Neural crest cell (in vitro differentiated cells): Measurements from ENCODE around the gene SRGAP3. TPM values are rescaled to one million over a fixed set of nuclear protein-coding genes. Genes with fewer than 3 reads are reported as not detected.

Experiments used
- DNase-seq: peaks from one replicate; pipeline ENCODE4 v3.0.0; 2021; ENCODE audit warnings: low read depth, mixed read lengths, low spot score
- H3K27ac Mint-ChIP-seq: one replicate; pipeline ENCODE4 v1.8.0; 2021; ENCODE audit warnings: mild to moderate bottlenecking, mixed read lengths; ENCODE audit not compliant: unreplicated experiment
- H3K27me3 Mint-ChIP-seq: 2 replicates; pipeline ENCODE4 v1.8.0; 2021; ENCODE audit warnings: low read depth, mild to moderate bottlenecking, mixed read lengths
- H3K36me3 Mint-ChIP-seq: 2 replicates; pipeline ENCODE4 v1.8.0; 2021; ENCODE audit warnings: low read depth, mild to moderate bottlenecking, mixed read lengths
- H3K4me1 Mint-ChIP-seq: 2 replicates; pipeline ENCODE4 v1.8.0; 2021; ENCODE audit warnings: mixed read lengths
- H3K4me3 Mint-ChIP-seq: one replicate; pipeline ENCODE4 v1.8.0; 2021; ENCODE audit warnings: mild to moderate bottlenecking, mixed read lengths
- H3K9me3 Mint-ChIP-seq: 2 replicates; pipeline ENCODE4 v1.8.0; 2021; ENCODE audit warnings: mixed read lengths
- total RNA-seq: library from RNA; stranded (reverse); gene quantifications from 2 replicates; pipeline ENCODE4 v1.2.1, GENCODE V29; 2021
- TF ChIP-seq, protein P1 (sequence below): fragments of 200-600 bp; sonication (generic); conservative IDR thresholded peaks from 2 replicates; pipeline ENCODE4 v1.5.0; 2021; ENCODE audit warnings: antibody characterized with exemption, mild to moderate bottlenecking

Gene SRGAP3
- total RNA-seq, 1 donor from 2014 or later: 58.4 TPM

GRCh38 chr3:9056581-9056980 is 192.9 kb downstream of the SRGAP3 start:
- no peaks in the 10 kb centered on the region for H3K9me3 Mint-ChIP-seq
- peaks cover 36% of the 10 kb centered on the region for H3K4me1 Mint-ChIP-seq
- no peaks in the 10 kb centered on the region for H3K27me3 Mint-ChIP-seq
- no peak for DNase-seq
- peaks cover 50% of the 10 kb centered on the region for H3K36me3 Mint-ChIP-seq
- TF ChIP-seq, protein P1, sequence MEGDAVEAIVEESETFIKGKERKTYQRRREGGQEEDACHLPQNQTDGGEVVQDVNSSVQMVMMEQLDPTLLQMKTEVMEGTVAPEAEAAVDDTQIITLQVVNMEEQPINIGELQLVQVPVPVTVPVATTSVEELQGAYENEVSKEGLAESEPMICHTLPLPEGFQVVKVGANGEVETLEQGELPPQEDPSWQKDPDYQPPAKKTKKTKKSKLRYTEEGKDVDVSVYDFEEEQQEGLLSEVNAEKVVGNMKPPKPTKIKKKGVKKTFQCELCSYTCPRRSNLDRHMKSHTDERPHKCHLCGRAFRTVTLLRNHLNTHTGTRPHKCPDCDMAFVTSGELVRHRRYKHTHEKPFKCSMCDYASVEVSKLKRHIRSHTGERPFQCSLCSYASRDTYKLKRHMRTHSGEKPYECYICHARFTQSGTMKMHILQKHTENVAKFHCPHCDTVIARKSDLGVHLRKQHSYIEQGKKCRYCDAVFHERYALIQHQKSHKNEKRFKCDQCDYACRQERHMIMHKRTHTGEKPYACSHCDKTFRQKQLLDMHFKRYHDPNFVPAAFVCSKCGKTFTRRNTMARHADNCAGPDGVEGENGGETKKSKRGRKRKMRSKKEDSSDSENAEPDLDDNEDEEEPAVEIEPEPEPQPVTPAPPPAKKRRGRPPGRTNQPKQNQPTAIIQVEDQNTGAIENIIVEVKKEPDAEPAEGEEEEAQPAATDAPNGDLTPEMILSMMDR: no peak
- peak overlapping the region; percentile 82 for H3K27ac Mint-ChIP-seq
- no peak overlapping the region for H3K4me3 Mint-ChIP-seq

DNA sequence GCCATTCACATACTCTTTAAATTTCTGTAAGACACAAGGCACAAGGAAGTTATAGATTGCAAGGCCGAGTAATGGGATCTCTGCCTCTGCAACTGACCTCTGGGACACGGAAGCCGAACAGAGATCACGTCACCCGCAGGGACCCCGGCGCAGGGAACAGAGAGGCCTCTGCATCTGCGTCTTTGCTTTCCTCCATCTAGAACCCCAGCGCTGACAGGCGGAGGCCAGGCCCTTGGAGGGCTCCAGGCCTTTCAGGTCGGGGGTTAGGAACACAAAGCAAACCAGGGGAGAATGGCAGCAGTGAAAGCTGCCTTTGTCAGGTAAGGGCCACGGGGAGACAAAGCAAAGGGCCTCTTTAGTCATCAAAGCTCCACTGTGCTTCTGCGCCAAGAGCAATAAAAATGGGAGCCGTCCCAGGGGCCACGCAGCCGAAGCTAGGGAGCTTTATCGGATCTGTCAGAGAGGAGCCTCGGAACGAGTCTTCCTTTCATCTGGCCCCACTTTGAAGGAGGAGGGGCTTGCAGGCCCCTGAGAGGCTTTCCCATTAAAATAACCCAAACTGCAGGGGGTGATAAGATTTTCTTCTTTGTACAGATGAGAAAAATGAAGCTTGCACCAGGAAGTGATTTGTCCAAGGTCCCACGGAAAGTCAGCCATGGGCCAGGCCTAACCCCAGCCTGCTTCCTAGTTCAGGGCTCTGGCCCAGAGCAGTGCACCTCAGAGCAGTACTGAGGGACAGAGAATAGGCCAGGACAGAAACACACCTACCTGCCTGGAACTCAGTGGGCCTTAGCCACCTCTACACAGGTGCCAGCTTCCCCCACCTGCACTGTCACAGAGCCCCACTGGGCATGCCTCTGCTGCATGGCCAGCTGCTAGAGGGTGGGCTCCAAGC is 201.7 kb downstream of the SRGAP3 start:
- DNase-seq: peak; percentile 27
- H3K9me3 Mint-ChIP-seq: no peaks in the 10 kb centered on the region
- TF ChIP-seq, protein P1: no peak
- no peaks in the 10 kb centered on the region for H3K27me3 Mint-ChIP-seq
- peak overlapping the region; percentile 25 for H3K4me3 Mint-ChIP-seq
- peak overlapping the region; percentile 91 for H3K27ac Mint-ChIP-seq
- peaks cover 39% of the 10 kb centered on the region for H3K36me3 Mint-ChIP-seq
- H3K4me1 Mint-ChIP-seq: peaks cover 54% of the 10 kb centered on the region

- TF ChIP-seq, protein P1: no peak
These were observed 204.1 kb downstream of the SRGAP3 start for GRCh38 chr3:9045371-9045770.

DNA sequence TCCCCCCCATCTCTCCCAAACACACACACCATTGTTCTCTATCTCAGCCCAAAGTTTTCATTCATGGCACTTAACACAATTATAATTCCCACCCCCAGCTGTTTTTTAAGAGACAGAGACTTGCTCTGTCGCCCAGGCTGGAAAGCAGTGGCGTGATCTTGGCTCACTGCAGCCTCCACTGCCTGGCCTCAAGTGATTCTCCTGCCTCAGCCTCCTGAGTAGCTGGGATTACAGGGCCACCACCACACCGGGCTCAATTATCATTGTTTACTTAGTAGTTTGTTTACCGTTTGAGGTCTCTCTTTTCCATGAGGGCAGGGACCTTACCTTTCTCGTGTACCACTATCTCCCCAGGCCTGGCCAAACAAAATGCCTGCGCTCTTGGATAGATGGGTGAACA is 206.4 kb downstream of the SRGAP3 start:
- Mint-ChIP-seq H3K9me3 (no peaks in the 10 kb centered on the region), H3K4me3 (peak overlapping the region; percentile 5), H3K4me1 (peaks cover 47% of the 10 kb centered on the region), H3K36me3 (peaks cover 24% of the 10 kb centered on the region), H3K27ac (peak overlapping the region; percentile 83), H3K27me3 (no peaks in the 10 kb centered on the region)
- TF ChIP-seq, protein P1: no peak
- DNase-seq: no peak

More at GRCh38 chr3:9045371-9045770, 204.1 kb downstream of the SRGAP3 start:
- Mint-ChIP-seq H3K27ac (peak overlapping the region; percentile 79), H3K4me3 (peak overlapping the region; percentile 36), H3K4me1 (peaks cover 55% of the 10 kb centered on the region), H3K27me3 (no peaks in the 10 kb centered on the region), H3K36me3 (peaks cover 29% of the 10 kb centered on the region), H3K9me3 (no peaks in the 10 kb centered on the region)
- DNase-seq: no peak

GRCh38 chr3:9041626-9042025 is 207.8 kb downstream of the SRGAP3 start:
- H3K27ac Mint-ChIP-seq: no peak overlapping the region
- TF ChIP-seq, protein P1: no peak
- no peaks in the 10 kb centered on the region for H3K27me3 Mint-ChIP-seq

More at GRCh38 chr3:9041626-9042025, 207.8 kb downstream of the SRGAP3 start:
- H3K9me3 Mint-ChIP-seq: no peaks in the 10 kb centered on the region
- DNase-seq: no peak
- H3K4me1 Mint-ChIP-seq: peaks cover 39% of the 10 kb centered on the region
- peaks cover 22% of the 10 kb centered on the region for H3K36me3 Mint-ChIP-seq
- no peak overlapping the region for H3K4me3 Mint-ChIP-seq
